Endometrium (tissue), 2 donors: Measurements from ENCODE around the gene CDHR1.
"Not testable (repeated sequence)": the region's sequence is repeated elsewhere in the genome, so short reads cannot be mapped to it uniquely, and the experiment has no call there.

Experiments used
- FAIRE-seq: peaks from 2 replicates; lab custom pipeline; 2012; peaks lifted over from hg19 to GRCh38; lab: Jason Lieb, UNC
- donor health status: control.
- donor health status: control.

Gene CDHR1

GRCh38 chr10:84175436-84175835, 18.9 kb upstream of the CDHR1 start:
- no peak for FAIRE-seq

DNA sequence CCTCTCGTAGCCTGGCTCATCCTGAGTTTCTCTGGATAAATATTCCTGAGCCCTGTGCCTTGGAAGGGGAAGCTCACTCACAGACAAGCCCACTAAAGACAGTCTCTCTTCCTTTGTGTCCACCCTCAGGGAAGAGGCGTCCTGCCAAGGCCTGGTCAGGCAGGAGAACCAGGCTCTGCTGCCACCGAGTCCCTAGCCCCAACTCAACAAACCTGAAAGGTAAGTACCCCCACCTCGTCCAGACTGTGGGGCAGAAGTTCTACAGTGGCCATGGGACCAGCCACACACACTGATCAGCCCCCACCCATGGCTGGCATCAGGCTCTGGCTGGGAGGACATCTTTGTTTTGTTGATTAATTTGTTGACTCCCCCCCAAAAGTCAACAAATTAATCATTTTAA, 18.0 kb upstream of the CDHR1 start:
- no peak for FAIRE-seq

GRCh38 chr10:84176836-84177474, 17.4 kb upstream of the CDHR1 start:
- FAIRE-seq = no peak

GRCh38 chr10:84177541-84178141, 16.7 kb upstream of the CDHR1 start:
- no peak for FAIRE-seq

DNA sequence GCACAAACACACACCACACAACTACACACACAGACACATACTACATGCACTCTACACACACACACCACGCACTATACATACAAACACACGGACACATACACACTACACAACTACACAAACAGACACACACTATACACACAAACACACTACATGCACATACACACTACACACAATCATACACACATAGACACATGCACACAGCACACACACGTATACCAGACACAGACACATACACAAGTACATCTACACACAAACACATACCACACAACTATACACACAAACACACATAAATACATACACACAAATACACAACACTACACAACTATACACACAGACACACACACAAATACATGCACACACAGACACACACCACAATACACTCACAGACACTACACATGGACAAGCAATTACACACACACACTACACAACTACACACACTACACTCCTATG, 16.2 kb upstream of the CDHR1 start:
- no peak for FAIRE-seq

DNA sequence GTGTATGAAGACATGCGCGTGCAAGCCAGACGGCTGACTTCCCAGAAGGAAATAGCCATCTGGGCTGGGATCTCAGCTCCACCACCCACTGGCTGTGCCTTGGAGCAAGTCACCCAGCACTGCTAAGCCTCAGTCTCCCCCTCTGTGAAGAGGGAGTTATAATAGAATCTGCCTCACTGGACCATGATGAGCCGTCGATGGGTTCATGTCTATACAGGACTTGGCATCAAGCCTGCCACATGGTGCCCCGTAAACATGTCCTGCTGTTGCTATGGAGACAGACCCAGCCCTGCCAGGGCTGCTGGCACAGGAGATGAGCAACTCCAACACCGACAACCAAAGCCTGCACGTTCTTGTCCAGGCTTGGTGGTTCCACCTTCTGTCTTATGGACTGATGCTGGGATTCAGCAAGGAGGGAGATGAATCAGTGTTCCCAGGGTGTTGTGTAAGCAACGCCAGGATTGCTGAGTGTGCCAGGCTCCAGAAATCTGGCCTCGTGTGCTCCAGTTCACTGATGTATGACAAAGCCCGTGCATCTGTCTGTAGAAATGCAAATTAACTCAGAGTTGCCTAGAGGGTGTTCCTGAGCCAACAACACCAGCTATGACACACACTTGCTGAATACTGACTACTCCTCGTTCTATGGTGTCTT, 15.2 kb upstream of the CDHR1 start:
- FAIRE-seq = no peak

DNA sequence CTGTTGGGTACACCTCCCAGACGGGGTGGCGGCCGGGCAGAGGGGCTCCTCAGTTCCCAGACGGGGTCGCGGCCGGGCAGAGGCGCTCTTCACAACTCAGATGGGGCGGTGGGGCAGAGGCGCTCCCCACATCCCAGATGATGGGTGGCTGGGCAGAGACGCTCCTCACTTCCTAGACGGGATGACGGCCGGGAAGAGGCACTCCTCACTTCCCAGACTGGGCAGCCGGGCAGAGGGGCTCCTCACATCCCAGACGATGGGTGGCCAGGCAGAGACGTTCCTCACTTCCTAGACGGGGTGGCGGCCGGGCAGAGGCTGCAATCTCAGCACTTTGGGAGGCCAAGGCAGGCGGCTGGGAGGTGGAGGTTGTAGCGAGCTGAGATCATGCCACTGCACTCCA, 14.0 kb upstream of the CDHR1 start:
- not testable (repeated sequence) for FAIRE-seq

GRCh38 chr10:84181631-84182030, 12.7 kb upstream of the CDHR1 start:
- no peak for FAIRE-seq

DNA sequence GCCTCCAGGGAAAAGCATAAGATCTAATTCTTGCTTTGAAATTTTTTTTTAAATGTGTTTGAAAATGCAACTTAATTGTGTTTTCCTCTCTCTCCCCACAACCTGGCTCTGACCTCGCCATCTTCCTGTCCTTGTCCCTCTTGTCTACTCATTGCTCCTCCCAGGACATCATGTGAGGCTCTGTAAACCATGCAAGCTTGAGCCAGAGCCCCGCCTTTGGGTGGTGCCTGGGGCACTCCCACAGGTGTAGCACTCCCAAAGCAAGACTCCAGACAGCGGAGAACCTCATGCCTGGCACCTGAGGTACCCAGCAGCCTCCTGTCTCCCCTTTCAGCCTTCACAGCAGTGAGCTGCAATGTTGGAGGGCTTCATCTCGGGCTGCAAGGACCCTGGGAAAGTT, 9.8 kb upstream of the CDHR1 start:
- FAIRE-seq = no peak

DNA sequence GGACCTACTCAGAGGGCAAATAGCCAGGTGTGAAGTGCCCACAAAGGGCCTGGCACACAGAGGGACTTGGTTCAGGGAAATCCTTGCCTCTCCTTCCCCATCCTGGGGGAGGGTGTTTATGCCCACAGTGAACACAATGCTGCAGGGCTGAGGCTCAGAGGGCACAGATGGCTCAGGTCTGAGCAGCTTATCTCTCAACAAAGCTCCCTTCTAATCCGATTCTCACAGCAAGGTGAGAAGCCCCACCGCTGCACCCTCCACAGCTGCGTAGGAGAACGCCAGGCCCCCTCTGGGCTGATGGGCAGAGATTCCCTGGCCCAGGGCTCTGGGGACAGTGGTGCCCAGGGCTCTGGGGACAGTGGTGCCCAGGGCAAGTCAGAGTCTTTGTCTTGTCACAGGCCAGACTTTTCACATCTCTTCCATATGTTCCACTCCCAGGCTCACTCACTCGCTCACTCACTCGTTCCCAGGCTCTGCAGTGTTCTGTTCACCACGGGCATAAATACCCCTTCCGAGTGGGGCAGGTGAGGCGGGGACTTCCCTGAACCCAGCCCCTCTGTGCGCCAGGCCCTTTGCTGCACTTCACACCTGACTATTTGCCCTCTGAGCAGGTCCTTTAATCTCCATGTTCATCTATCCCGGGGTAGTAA, 8.7 kb upstream of the CDHR1 start:
- FAIRE-seq = no peak

DNA sequence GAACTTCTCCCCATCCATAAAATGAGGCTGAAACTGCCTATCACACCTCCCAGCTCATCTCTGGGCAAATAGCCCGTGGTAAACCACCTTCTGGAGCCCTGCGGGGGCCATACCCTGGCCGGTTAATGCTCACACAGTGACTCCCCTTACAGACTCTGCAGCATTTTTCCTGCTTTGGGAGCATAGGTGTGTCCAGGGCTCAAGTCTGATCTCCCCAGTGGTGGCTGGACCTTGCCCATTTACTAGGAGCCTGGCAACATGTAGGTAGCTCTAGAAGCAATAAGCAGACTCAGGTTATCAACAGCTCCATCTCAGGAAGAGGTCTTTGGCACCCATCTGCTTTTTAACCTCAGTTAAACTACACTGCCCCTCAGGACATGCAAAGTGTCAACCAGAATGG, 5.5 kb upstream of the CDHR1 start:
- FAIRE-seq = no peak

DNA sequence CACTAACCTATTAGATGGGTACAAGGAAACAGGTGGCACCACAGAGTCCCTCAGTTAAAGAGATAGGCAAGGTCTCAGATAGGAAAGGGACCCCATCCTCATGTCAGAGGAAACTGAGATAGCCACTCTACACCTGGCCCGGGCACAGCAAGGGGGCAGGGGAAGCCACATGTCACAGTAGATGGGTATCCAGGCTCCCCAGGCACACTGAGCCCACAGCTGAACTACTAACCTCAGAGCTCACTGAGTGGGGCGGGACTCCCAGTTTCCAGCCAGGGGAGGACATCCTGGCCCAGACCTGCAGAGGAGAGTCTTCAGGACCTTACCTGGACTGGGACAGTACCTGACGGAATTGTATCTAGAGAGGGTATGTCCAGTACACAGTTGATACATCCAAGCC, 3.7 kb upstream of the CDHR1 start:
- FAIRE-seq = no peak

- FAIRE-seq = no peak
Measured at GRCh38 chr10:84191106-84191505, 3.2 kb upstream of the CDHR1 start.

- no peak for FAIRE-seq
Measured at GRCh38 chr10:84193327-84193726, 1.0 kb upstream of the CDHR1 start.

- no peak for FAIRE-seq
Measured at GRCh38 chr10:84193846-84194423, 402 bp upstream of the CDHR1 start.

GRCh38 chr10:84195044-84195830, 900 bp downstream of the CDHR1 start:
- no peak for FAIRE-seq

DNA sequence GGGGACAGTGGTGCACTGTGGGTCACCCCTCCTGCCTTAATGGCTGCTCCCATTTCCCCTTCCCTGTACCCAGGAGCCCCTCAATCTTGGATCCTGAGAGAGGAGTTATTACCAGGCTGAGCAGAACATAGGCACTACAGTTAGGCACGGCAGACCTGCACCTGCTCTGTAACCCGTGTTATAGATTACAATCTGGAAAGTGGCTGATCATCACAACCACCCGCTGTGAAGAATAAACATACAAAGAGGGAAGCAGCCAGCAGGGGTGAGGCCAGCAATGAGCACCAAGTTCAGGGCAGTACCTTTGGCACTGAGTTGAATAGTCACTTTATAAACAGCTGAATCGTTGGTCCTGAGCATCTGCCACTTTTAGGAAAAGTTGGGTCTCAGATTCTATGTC, 1.7 kb downstream of the CDHR1 start:
- FAIRE-seq = no peak

GRCh38 chr10:84196941-84197340, 2.6 kb downstream of the CDHR1 start:
- FAIRE-seq = no peak

- no peak for FAIRE-seq
Measured at GRCh38 chr10:84197643-84198042, 3.3 kb downstream of the CDHR1 start.

DNA sequence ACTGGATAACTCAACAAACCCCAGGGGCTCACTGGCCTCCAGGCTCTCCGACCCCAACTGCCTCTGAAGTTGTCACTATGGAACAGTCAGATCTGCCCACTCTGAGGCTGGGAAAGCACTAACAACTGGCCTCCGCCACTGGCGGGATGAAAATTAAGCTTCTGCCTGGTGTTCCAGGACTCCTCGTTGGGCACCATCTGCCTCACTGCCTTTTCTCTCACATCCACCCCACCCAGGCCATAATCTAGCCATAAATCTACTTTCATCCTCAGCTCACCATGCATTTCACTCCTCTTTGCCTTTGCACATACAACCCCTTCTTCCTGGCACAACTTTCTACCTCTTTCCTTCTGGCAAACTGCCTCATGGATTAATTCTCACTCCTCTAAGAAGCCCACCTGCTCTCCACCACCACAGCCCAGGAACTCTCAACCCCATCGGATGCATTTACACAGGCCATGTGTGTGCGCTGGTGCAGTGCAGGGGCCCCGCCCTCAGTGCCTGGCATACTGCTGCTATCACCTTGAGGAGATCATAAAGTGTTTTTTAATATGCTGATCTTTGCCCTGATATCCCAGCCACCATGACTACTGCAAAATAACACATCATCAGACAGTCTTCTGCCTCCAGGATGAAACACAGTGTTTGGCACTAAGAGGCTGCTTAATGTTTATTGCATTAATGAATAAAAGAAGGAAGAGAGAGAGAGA, 4.0 kb downstream of the CDHR1 start:
- FAIRE-seq = no peak

DNA sequence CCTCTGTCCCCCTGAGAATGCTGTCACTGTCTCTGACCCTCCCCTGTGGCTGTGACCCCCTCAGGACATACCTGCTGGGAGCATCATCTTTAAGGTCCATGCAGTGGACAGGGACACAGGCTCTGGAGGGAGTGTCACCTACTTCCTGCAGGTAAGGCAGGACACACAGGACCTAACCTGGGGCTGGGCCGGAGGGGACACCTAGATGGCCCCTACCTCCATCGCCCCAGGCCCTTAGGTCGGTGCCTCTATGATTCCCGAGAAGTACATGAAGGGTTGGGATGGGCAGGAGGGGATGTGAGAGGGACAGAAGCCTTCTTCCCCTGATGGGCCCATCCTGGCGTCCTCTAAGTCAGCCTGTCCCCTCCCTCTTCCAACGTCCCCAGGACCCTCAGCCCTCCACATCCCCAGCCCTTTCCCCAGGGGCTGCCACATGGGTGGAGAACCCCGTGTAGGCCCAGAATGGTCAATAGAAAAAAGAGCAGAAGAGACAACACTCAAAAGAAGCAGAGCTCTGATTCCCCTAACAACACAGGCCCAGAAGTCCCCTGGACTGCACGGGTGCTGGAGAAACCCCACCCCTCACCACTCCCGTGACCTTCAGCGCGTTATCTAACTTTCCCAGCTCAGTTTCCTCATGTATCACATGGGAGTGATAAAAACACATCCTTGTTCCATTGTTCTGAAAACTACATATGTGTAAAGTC, 6.4 kb downstream of the CDHR1 start:
- no peak for FAIRE-seq
